GM19035 (cell line): ENCODE measurements around the gene ARID5A.
"Not testable (repeated sequence)": the region's sequence is repeated elsewhere in the genome, so short reads cannot be mapped to it uniquely, and the experiment has no call there.

ENCODE experiments used
- ATAC-seq: cut with Tn5 transposase; IDR thresholded peaks from one replicate; pipeline ENCODE4 v1.9.1; 2021; ENCODE audit not compliant: unreplicated experiment

ARID5A gene

GRCh38 chr2:96554293-96555145, 18.0 kb downstream of the ARID5A start:
- peak; percentile 51 for ATAC-seq

GRCh38 chr2:96555146-96555610, 18.6 kb downstream of the ARID5A start:
- ATAC-seq = no peak

GRCh38 chr2:96556441-96557330, 20.1 kb downstream of the ARID5A start:
- ATAC-seq = no peak

GRCh38 chr2:96557421-96557820, 20.9 kb downstream of the ARID5A start:
- not testable (repeated sequence) for ATAC-seq

- no peak for ATAC-seq
Observed at GRCh38 chr2:96558061-96558460, 21.5 kb downstream of the ARID5A start.

GRCh38 chr2:96558485-96558884, 21.9 kb downstream of the ARID5A start:
- ATAC-seq = no peak

GRCh38 chr2:96564026-96564425, 27.5 kb downstream of the ARID5A start:
- ATAC-seq = no peak

GRCh38 chr2:96564563-96564962, 28.0 kb downstream of the ARID5A start:
- no peak for ATAC-seq

- no peak for ATAC-seq
Observed at GRCh38 chr2:96565111-96565510, 28.6 kb downstream of the ARID5A start.

- no peak for ATAC-seq
Observed at GRCh38 chr2:96568094-96568493, 31.5 kb downstream of the ARID5A start.

- no peak for ATAC-seq
Observed at GRCh38 chr2:96574364-96574763, 37.8 kb downstream of the ARID5A start.

- ATAC-seq = no peak
Observed at GRCh38 chr2:96575785-96576456, 39.4 kb downstream of the ARID5A start.

- no peak for ATAC-seq
Observed at GRCh38 chr2:96577501-96577900, 40.9 kb downstream of the ARID5A start.

- no peak for ATAC-seq
Observed at GRCh38 chr2:96578731-96579130, 42.2 kb downstream of the ARID5A start.

GRCh38 chr2:96579422-96579821, 42.9 kb downstream of the ARID5A start:
- no peak for ATAC-seq

GRCh38 chr2:96580771-96581170, 44.2 kb downstream of the ARID5A start:
- no peak for ATAC-seq

GRCh38 chr2:96584017-96584416, 47.5 kb downstream of the ARID5A start:
- no peak for ATAC-seq

GRCh38 chr2:96587843-96588242, 51.3 kb downstream of the ARID5A start:
- ATAC-seq = no peak

GRCh38 chr2:96591054-96591453, 54.5 kb downstream of the ARID5A start:
- no peak for ATAC-seq

GRCh38 chr2:96591494-96591893, 54.9 kb downstream of the ARID5A start:
- no peak for ATAC-seq

GRCh38 chr2:96594282-96594681, 57.7 kb downstream of the ARID5A start:
- ATAC-seq = no peak
